ENCODE results near the gene DAAM2.

- TF ChIP-seq CTCF (IDR thresholded peaks at IDR 0.05 in 4 of 5, conservative IDR thresholded peaks at IDR 0.05 in 1 of 5), result no peak
- TF ChIP-seq POLR2A (IDR thresholded peaks at IDR 0.05), result no peak
Measured at GRCh38 chr6:39903656-39904055, 111.5 kb downstream of the DAAM2 start.

Data from gastrocnemius medialis (tissue), 4 donors.